ENCODE measurements around the gene CCDC127. TPM values are rescaled to one million over a fixed set of nuclear protein-coding genes. Genes with fewer than 3 reads are reported as not detected.
A peak's percentile ranks its signal among the peaks of the same experiment; 100 is the strongest.

Gene CCDC127
- total and polyA plus RNA-seq, 4 donors, result 1.1 to 2.6 (median 2.1) TPM

GRCh38 chr5:150746-151145 is 67.2 kb downstream of the CCDC127 start:
- Histone ChIP-seq H3K4me1 (ENCODE audit: control insufficient read depth in 4 of 4, insufficient read depth in 4 of 4, low read length in 3 of 4) (no peaks in the 10 kb centered on the region), H3K27ac (ENCODE audit: low read depth in 1 of 2, low read length in 2 of 2) (no peak overlapping the region), H3K27me3 (ENCODE audit: control insufficient read depth in 4 of 4, insufficient read depth in 4 of 4, low read length in 3 of 4) (no peaks in the 10 kb centered on the region), H3K4me3 (ENCODE audit: low read depth in 1 of 3, low read length in 3 of 3) (no peak overlapping the region), H3K9ac (ENCODE audit: low read depth in 1 of 2, low read length in 2 of 2) (no peak overlapping the region), H3K9me3 (ENCODE audit: control insufficient read depth in 4 of 4, low read length in 3 of 4) (peaks cover 8 to 11% (median 9%) of the 10 kb centered on the region in 4 donors), H3K36me3 (ENCODE audit: control insufficient read depth in 4 of 4, insufficient read depth in 3 of 4, low read depth in 1 of 4, low read length in 3 of 4) (no peaks in the 10 kb centered on the region)
- TF ChIP-seq ZBTB33 (IDR thresholded peaks at IDR 0.05) (no peak), REST (IDR thresholded peaks at IDR 0.05) (no peak), HNF4A (conservative IDR thresholded peaks at IDR 0.05) (no peak), EGR1 (IDR thresholded peaks at IDR 0.05; ENCODE audit: low read depth in 2 of 2) (no peak), HNF4G (IDR thresholded peaks at IDR 0.05) (no peak), GABPA (IDR thresholded peaks at IDR 0.05 in 1 of 2, conservative IDR thresholded peaks at IDR 0.05 in 1 of 2) (no peak), JUND (IDR thresholded peaks at IDR 0.05) (no peak), RAD21 (IDR thresholded peaks at IDR 0.05) (no peak), MAX (IDR thresholded peaks at IDR 0.05) (no peak), YY1 (IDR thresholded peaks at IDR 0.05) (no peak), FOXA2 (IDR thresholded peaks at IDR 0.05) (no peak), TAF1 (conservative IDR thresholded peaks at IDR 0.05) (no peak), SP1 (IDR thresholded peaks at IDR 0.05) (no peak), FOXA1 (IDR thresholded peaks at IDR 0.05) (no peak), CTCF (IDR thresholded peaks at IDR 0.05; ENCODE audit: low read depth, low read length, missing input control) (no peak), ATF3 (IDR thresholded peaks at IDR 0.05) (no peak), NR2F2 (IDR thresholded peaks at IDR 0.05) (no peak), RXRA (IDR thresholded peaks at IDR 0.05) (no peak)
- WGBS, result 90% methylated on average over 4 of the region's 4 CpGs
- peak; percentile 6 for DNase-seq (ENCODE audit: low spot score)
